ENCODE measurements around the gene NUAK2.

The NUAK2 gene

DNA sequence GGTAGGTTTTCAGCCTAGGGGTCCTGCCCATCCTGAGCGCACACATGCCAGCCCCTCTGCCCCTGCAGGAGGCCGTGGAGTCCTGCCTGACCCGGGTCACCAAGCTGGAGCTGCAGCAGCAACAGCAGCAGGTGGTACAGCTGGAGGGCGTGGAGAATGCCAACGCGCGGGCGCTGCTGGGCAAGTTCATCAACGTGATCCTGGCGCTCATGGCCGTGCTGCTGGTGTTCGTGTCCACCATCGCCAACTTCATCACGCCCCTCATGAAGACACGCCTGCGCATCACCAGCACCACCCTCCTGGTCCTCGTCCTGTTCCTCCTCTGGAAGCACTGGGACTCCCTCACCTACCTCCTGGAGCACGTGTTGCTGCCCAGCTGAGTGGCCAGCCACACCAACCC is 49.8 kb downstream of the NUAK2 start:
- TF ChIP-seq FOXP2 (optimal IDR thresholded peaks at IDR 0.05; ENCODE audit: borderline replicate concordance, extremely low read depth, extremely low read length, insufficient read depth): no peak

DNA sequence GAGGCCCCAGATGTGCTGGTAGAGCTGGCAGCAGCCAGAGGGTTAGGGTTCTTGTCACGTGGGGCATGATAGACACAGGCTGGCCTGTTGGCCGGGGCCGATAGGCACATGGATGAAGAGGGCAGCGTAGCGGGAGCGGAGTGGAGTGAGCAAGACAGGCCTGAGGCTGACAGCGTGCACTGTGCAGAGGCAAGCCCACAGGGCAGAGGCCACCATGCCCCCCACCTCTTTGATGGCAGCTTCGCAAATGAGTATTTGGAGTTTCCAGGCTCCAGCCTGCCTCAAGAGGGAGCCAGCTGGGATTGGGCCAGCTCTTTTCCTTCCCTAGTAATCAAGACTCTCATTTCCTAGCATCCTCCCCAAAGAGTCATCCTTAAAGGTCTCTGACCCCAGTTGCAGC is 50.3 kb downstream of the NUAK2 start:
- TF ChIP-seq, protein P1, sequence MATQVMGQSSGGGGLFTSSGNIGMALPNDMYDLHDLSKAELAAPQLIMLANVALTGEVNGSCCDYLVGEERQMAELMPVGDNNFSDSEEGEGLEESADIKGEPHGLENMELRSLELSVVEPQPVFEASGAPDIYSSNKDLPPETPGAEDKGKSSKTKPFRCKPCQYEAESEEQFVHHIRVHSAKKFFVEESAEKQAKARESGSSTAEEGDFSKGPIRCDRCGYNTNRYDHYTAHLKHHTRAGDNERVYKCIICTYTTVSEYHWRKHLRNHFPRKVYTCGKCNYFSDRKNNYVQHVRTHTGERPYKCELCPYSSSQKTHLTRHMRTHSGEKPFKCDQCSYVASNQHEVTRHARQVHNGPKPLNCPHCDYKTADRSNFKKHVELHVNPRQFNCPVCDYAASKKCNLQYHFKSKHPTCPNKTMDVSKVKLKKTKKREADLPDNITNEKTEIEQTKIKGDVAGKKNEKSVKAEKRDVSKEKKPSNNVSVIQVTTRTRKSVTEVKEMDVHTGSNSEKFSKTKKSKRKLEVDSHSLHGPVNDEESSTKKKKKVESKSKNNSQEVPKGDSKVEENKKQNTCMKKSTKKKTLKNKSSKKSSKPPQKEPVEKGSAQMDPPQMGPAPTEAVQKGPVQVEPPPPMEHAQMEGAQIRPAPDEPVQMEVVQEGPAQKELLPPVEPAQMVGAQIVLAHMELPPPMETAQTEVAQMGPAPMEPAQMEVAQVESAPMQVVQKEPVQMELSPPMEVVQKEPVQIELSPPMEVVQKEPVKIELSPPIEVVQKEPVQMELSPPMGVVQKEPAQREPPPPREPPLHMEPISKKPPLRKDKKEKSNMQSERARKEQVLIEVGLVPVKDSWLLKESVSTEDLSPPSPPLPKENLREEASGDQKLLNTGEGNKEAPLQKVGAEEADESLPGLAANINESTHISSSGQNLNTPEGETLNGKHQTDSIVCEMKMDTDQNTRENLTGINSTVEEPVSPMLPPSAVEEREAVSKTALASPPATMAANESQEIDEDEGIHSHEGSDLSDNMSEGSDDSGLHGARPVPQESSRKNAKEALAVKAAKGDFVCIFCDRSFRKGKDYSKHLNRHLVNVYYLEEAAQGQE (IDR thresholded peaks at IDR 0.05; ENCODE audit: insufficient read depth in 1 of 2, low read depth in 2 of 2, low read length in 2 of 2): no peak
- TF ChIP-seq POLR2AphosphoS5 (IDR thresholded peaks at IDR 0.05; ENCODE audit: low read depth, low read length): no peak
- TF ChIP-seq FOXP2 (optimal IDR thresholded peaks at IDR 0.05; ENCODE audit: borderline replicate concordance, extremely low read depth, extremely low read length, insufficient read depth): no peak
- TF ChIP-seq SIN3A (IDR thresholded peaks at IDR 0.05; ENCODE audit: borderline replicate concordance, insufficient read depth, low read length): no peak
- TF ChIP-seq TAF1 (IDR thresholded peaks at IDR 0.05; ENCODE audit: borderline replicate concordance, insufficient read depth, low read length): no peak

DNA sequence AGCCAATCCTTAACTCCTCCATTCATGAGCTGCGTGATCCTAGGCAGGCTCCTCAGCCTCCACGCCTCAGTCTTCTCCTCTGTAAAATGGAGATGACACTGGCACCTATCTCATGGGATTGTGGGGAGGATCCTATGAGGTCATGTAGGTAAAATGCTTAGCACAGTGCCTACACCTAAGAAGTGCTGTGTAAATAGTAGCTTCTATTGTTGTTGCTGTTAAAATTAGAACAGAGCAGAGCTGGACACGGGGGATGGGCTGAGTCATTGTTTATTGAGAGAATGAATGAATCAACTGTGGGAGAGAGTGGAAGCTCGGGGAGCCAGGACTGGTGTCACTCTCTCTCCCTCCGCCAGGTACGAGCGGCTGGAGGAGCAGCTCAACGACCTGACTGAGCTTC is 50.8 kb downstream of the NUAK2 start:
- TF ChIP-seq SIN3A (IDR thresholded peaks at IDR 0.05; ENCODE audit: borderline replicate concordance, insufficient read depth, low read length) (no peak), FOXP2 (optimal IDR thresholded peaks at IDR 0.05; ENCODE audit: borderline replicate concordance, extremely low read depth, extremely low read length, insufficient read depth) (no peak), POLR2AphosphoS5 (IDR thresholded peaks at IDR 0.05; ENCODE audit: low read depth, low read length) (no peak)

DNA sequence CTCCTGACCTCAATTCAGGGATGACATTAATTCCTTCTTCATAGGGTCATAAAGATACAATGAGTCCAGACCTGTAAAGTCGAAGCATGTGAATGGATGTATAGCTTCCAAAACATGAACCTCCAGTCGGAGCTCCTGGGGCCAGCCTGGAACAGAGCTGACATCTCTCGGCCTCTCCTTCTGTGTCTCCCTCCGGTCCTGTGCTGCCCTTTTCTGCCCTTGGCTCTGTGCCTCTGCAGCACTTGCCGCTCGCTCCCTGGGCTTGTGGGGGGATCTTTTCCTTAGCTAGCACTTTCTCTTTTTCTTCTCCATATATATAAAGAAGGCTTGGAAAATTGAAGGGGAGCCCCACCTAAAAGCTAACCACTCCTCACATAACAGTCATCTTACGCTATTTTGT is 51.3 kb downstream of the NUAK2 start:
- TF ChIP-seq FOXP2 (optimal IDR thresholded peaks at IDR 0.05; ENCODE audit: borderline replicate concordance, extremely low read depth, extremely low read length, insufficient read depth) (no peak), TAF1 (IDR thresholded peaks at IDR 0.05; ENCODE audit: borderline replicate concordance, insufficient read depth, low read length) (no peak), POLR2AphosphoS5 (IDR thresholded peaks at IDR 0.05; ENCODE audit: low read depth, low read length) (no peak), SIN3A (IDR thresholded peaks at IDR 0.05; ENCODE audit: borderline replicate concordance, insufficient read depth, low read length) (no peak)
- TF ChIP-seq, protein P1 (IDR thresholded peaks at IDR 0.05; ENCODE audit: insufficient read depth in 1 of 2, low read depth in 2 of 2, low read length in 2 of 2): no peak

DNA sequence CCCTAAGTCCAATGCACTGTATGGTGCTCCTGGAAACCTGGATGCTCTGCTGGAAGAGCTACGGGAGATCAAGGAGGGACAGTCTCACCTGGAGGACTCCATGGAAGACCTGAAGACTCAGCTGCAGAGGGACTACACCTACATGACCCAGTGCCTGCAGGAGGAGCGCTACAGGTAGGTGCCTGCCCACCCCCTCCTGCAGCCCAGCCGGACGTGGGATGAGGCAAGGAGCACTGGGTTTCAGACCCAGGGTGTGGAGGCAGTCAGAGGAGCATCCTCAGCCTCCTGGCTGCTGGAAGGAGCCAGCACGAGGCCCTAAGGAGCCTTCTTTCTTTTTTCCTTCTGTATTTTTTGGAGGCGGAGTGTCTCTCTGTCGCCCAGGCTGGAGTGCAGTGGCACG is 51.8 kb downstream of the NUAK2 start:
- TF ChIP-seq POLR2AphosphoS5 (IDR thresholded peaks at IDR 0.05; ENCODE audit: low read depth, low read length): no peak
- TF ChIP-seq FOXP2 (optimal IDR thresholded peaks at IDR 0.05; ENCODE audit: borderline replicate concordance, extremely low read depth, extremely low read length, insufficient read depth): no peak
- TF ChIP-seq TAF1 (IDR thresholded peaks at IDR 0.05; ENCODE audit: borderline replicate concordance, insufficient read depth, low read length): no peak
- TF ChIP-seq, protein P1 (IDR thresholded peaks at IDR 0.05; ENCODE audit: insufficient read depth in 1 of 2, low read depth in 2 of 2, low read length in 2 of 2): no peak
- TF ChIP-seq SIN3A (IDR thresholded peaks at IDR 0.05; ENCODE audit: borderline replicate concordance, insufficient read depth, low read length): no peak

DNA sequence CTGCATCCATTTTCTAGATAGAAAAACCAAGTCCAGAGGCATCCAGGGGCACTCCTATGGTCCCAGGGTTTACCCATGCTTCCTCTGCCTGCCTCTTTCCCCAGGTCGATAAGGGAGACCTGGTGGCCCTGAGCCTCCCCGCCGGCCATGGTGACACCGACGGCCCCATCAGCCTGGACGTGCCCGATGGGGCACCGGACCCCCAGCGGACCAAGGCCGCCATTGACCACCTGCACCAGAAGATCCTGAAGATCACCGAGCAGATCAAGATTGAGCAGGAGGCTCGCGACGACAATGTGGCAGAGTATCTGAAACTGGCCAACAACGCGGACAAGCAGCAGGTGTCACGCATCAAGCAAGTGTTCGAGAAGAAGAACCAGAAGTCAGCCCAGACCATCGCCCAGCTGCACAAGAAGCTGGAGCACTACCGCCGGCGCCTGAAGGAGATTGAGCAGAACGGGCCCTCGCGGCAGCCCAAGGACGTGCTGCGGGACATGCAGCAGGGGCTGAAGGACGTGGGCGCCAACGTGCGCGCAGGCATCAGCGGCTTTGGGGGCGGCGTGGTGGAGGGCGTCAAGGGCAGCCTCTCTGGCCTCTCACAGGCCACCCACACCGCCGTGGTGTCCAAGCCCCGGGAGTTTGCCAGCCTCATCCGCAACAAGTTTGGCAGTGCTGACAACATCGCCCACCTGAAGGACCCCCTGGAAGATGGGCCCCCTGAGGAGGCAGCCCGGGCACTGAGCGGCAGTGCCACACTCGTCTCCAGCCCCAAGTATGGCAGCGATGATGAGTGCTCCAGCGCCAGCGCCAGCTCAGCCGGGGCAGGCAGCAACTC is 52.5 kb downstream of the NUAK2 start:
- TF ChIP-seq, protein P1 (IDR thresholded peaks at IDR 0.05; ENCODE audit: insufficient read depth in 1 of 2, low read depth in 2 of 2, low read length in 2 of 2): no peak
- TF ChIP-seq FOXP2 (optimal IDR thresholded peaks at IDR 0.05; ENCODE audit: borderline replicate concordance, extremely low read depth, extremely low read length, insufficient read depth) (no peak), SIN3A (IDR thresholded peaks at IDR 0.05; ENCODE audit: borderline replicate concordance, insufficient read depth, low read length) (no peak), TAF1 (IDR thresholded peaks at IDR 0.05; ENCODE audit: borderline replicate concordance, insufficient read depth, low read length) (no peak), POLR2AphosphoS5 (IDR thresholded peaks at IDR 0.05; ENCODE audit: low read depth, low read length) (no peak)
